GM18519 (cell line): ENCODE results near the gene ADGRV1.
"Not testable (repeated sequence)": the region's sequence is repeated elsewhere in the genome, so short reads cannot be mapped to it uniquely, and the experiment has no call there.

Experiments used
- ATAC-seq: cut with Tn5 transposase; IDR thresholded peaks from one replicate; pipeline ENCODE4 v1.9.1; 2021; ENCODE audit warnings: mild to moderate bottlenecking, moderate library complexity; ENCODE audit not compliant: unreplicated experiment, low FRiP score

The ADGRV1 gene

GRCh38 chr5:90802474-90803317, 244.1 kb downstream of the ADGRV1 start:
- ATAC-seq: no peak

GRCh38 chr5:90803381-90803780, 244.8 kb downstream of the ADGRV1 start:
- ATAC-seq: no peak

- no peak for ATAC-seq
Measured at GRCh38 chr5:90803876-90804275, 245.3 kb downstream of the ADGRV1 start.

GRCh38 chr5:90807496-90807895, 248.9 kb downstream of the ADGRV1 start:
- no peak for ATAC-seq

- ATAC-seq: no peak
Measured at GRCh38 chr5:90809311-90810056, 250.9 kb downstream of the ADGRV1 start.

GRCh38 chr5:90810211-90810610, 251.6 kb downstream of the ADGRV1 start:
- no peak for ATAC-seq

GRCh38 chr5:90813392-90813791, 254.8 kb downstream of the ADGRV1 start:
- no peak for ATAC-seq

GRCh38 chr5:90822062-90822461, 263.5 kb downstream of the ADGRV1 start:
- not testable (repeated sequence) for ATAC-seq

- peak; percentile 59 for ATAC-seq
Measured at GRCh38 chr5:90824436-90824835, 265.8 kb downstream of the ADGRV1 start.

GRCh38 chr5:90830058-90830457, 271.5 kb downstream of the ADGRV1 start:
- ATAC-seq: no peak

- ATAC-seq: no peak
Measured at GRCh38 chr5:90833753-90834152, 275.2 kb downstream of the ADGRV1 start.

- ATAC-seq: no peak
Measured at GRCh38 chr5:90834711-90835110, 276.1 kb downstream of the ADGRV1 start.

- peak; percentile 85 for ATAC-seq
Measured at GRCh38 chr5:90843443-90843842, 284.8 kb downstream of the ADGRV1 start.

- no peak for ATAC-seq
Measured at GRCh38 chr5:90844931-90845330, 286.3 kb downstream of the ADGRV1 start.

- no peak for ATAC-seq
Measured at GRCh38 chr5:90845723-90846554, 287.3 kb downstream of the ADGRV1 start.

GRCh38 chr5:90847606-90848005, 289.0 kb downstream of the ADGRV1 start:
- not testable (repeated sequence) for ATAC-seq

- ATAC-seq: no peak
Measured at GRCh38 chr5:90849939-90850338, 291.3 kb downstream of the ADGRV1 start.

- no peak for ATAC-seq
Measured at GRCh38 chr5:90852531-90852930, 293.9 kb downstream of the ADGRV1 start.

GRCh38 chr5:90853750-90854149, 295.2 kb downstream of the ADGRV1 start:
- no peak for ATAC-seq

- no peak for ATAC-seq
Measured at GRCh38 chr5:90854169-90854568, 295.6 kb downstream of the ADGRV1 start.
